Heart left ventricle (tissue), 16 donors: ENCODE data around the gene ARFGAP1. TPM values are rescaled to one million over a fixed set of nuclear protein-coding genes. Genes with fewer than 3 reads are reported as not detected.

Source experiments
- ATAC-seq, 4 donors: fragments of 200-7000 bp; cut with Tn5 transposase; one replicate each; pipeline ENCODE4 v1.9.1; 2020 to 2022; ENCODE audit warnings: moderate library complexity in 4 of 4, mild to moderate bottlenecking in 3 of 4, moderate number of reproducible peaks in 1 of 4
- DNase-seq, 5 donors: peaks; one replicate each; pipeline ENCODE4 v3.0.0-alpha.2; 2020
- H3K27ac ChIP-seq, 12 donors: fragments of 200-600 bp; sonication (generic) in 4 of 12; one replicate each; pipeline versions ENCODE4 v1.5.0 to v1.8.0; 2016 to 2022; ENCODE audit warnings: mild to moderate bottlenecking in 2 of 12
- H3K27me3 ChIP-seq, 9 donors: fragments of 200-600 bp; sonication (generic) in 2 of 9; one replicate each; pipeline versions ENCODE4 v1.5.1 to v1.8.0; 2016 to 2022; ENCODE audit warnings: mild to moderate bottlenecking in 3 of 9
- H3K36me3 ChIP-seq, 9 donors: fragments of 200-600 bp; sonication (generic) in 2 of 9; one replicate each; pipeline versions ENCODE4 v1.5.0 to v1.8.0; 2018 to 2022; ENCODE audit warnings: mild to moderate bottlenecking in 2 of 9
- H3K4me1 ChIP-seq, 12 donors: fragments of 200-600 bp; sonication (generic) in 4 of 12; one replicate each; pipeline versions ENCODE4 v1.5.0 to v1.8.0; 2016 to 2022; ENCODE audit warnings: mild to moderate bottlenecking in 3 of 12
- H3K4me3 ChIP-seq, 12 donors: fragments of 200-600 bp; sonication (generic) in 4 of 12; one replicate each; pipeline versions ENCODE4 v1.5.0 to v1.8.0; 2017 to 2022; ENCODE audit warnings: mild to moderate bottlenecking in 9 of 12, moderate library complexity in 4 of 12
- H3K9me3 ChIP-seq, 12 donors: fragments of 200-600 bp; sonication (generic) in 4 of 12; one replicate each; pipeline versions ENCODE4 v1.5.0 to v1.8.0; 2016 to 2022; ENCODE audit warnings: mild to moderate bottlenecking in 1 of 12
- CTCF ChIP-seq, 12 donors: fragments of 200-600 bp; sonication (generic) in 4 of 12; IDR thresholded peaks; one replicate each; pipeline versions ENCODE4 v1.5.0 to v1.8.0; 2018 to 2022; ENCODE audit warnings: antibody characterized with exemption in 12 of 12, mild to moderate bottlenecking in 5 of 12
- POLR2A ChIP-seq, 2 donors: fragments of 450-650 bp; IDR thresholded peaks; one replicate each; pipeline ENCODE4 v1.6.1; 2017; ENCODE audit warnings: antibody characterized with exemption in 2 of 2, mild to moderate bottlenecking in 2 of 2, moderate library complexity in 2 of 2
- WGBS, 4 donors: extraction: QIAGEN DNeasy Blood & Tissue Kit in 2 of 4; methylation state at CpG; one replicate each; pipeline versions ENCODE4 v1.1.5 to v1.1.7; 2013 to 2018; 5-methylcytosine and 5-hydroxymethylcytosine counted together
- intact Hi-C, 10 donors: fragments of 100-400 bp; cut with DNase I; formaldehyde crosslinking; loops; one replicate each; pipeline versions ENCODE4 v1.11.1 to v1.14.2; 2022
- polyA plus RNA-seq, 2 donors: library from polyadenylated mRNA; stranded (reverse); fragments of 200-250 nt; gene quantifications; one replicate each; pipeline ENCODE4 v1.2.3, GENCODE V29; 2013
- total RNA-seq, 9 donors: library from RNA; depleted of rRNA in 2 of 9; stranded (reverse); fragments of >200 nt in 2 of 9; fragmentation: NEBNext Ultra II Directional in 3 of 9; extraction: Animal tissue kit (Norgen Biotek cat#: 25700) in 3 of 9; gene quantifications; one replicate each; pipeline versions ENCODE4 v1.1.0 to v1.2.4, GENCODE V29; 2016 to 2023
- donor health status: ischemic (EF 13 %, LVEDD 7.1; RV severe dilation, severe dysfunction).
- donor health status: healthy with polysubstance abuse.
- donor health status: DM: no; HTN: yes; CAD: no.
- donor health status: DM: no; HTN: no; CAD: no.
- donor health status: ischemic (EF 25% LVEDD 6.9; RV normal size, moderate dysfunction).
- donor health status: ischemic (EF 25% LVEDD 5.7; RV mildly dilated, moderate dysfunction).
- donor health status: healthy.
- donor health status: DM: yes; HTN: yes; CAD: no.
- donor health status: ischemic (EF 35%, LVEDD 5.7; RV mildly dilated, moderate dysfunction).
- donor health status: nonischemic (EF 11% LVEDD 7.7; RV severe dilation, severe dysfunction).
- donor health status: DM: yes; HTN: yes; CAD: no.
- donor health status: PGD.
- donor health status: ischemic (EF 29% LVEDD 5.4; RV normal size, mild dysfunction).
- donor health status: nonischemic (EF 23%, LVEDD 6.1; RV moderate dilation, normal function).

Gene ARFGAP1
- total and polyA plus RNA-seq, 11 donors, result 14.3 to 51.6 (median 29.5) TPM

- H3K36me3 ChIP-seq, result peaks cover 0 to 35% (median 22%) of the 10 kb centered on the region in 9 donors
- ATAC-seq (peak in 3 of 4 donors; percentile 18 to 55 (median 46)), DNase-seq (peak in 2 of 5 donors; percentile 42 to 76)
- H3K27ac ChIP-seq, result no peak overlapping the region
- no peaks in the 10 kb centered on the region for H3K9me3 ChIP-seq
- peak in 11 of 12 donors; percentile 32 to 67 (median 59) for TF ChIP-seq CTCF (IDR thresholded peaks at IDR 0.05)
- no peak for TF ChIP-seq POLR2A (IDR thresholded peaks at IDR 0.05)
- H3K27me3 ChIP-seq, result peaks cover 8 to 23% (median 15%) of the 10 kb centered on the region in 9 donors
- intact Hi-C loops, result no loop called here
- H3K4me1 ChIP-seq, result peaks cover 0 to 7% (median 0%) of the 10 kb centered on the region in 12 donors
- H3K4me3 ChIP-seq, result no peak overlapping the region
- WGBS, 4 donors, result 29 to 55% (median 37%) methylated on average over 12 to 26 of the region's 26 CpGs
Observed at GRCh38 chr20:63290677-63291472, 18.3 kb downstream of the ARFGAP1 start.

GRCh38 chr20:63291811-63292210 lies 19.2 kb downstream of the ARFGAP1 start:
- ATAC-seq, result no peak
- Histone ChIP-seq H3K36me3 (peaks cover 0 to 28% (median 16%) of the 10 kb centered on the region in 9 donors), H3K9me3 (no peaks in the 10 kb centered on the region), H3K4me3 (no peak overlapping the region), H3K27ac (no peak overlapping the region), H3K4me1 (peaks cover 0 to 7% (median 0%) of the 10 kb centered on the region in 12 donors), H3K27me3 (peaks cover 11 to 32% (median 23%) of the 10 kb centered on the region in 9 donors)
- peak in 2 of 5 donors; percentile 26 to 31 for DNase-seq
- intact Hi-C loops, result no loop called here
- no peak for TF ChIP-seq POLR2A (IDR thresholded peaks at IDR 0.05)
- no peak for TF ChIP-seq CTCF (IDR thresholded peaks at IDR 0.05)
- WGBS, 4 donors, result 75 to 82% (median 80%) methylated on average over 8 to 10 of the region's 10 CpGs

- Histone ChIP-seq H3K27ac (no peak overlapping the region), H3K36me3 (peaks cover 0 to 23% (median 15%) of the 10 kb centered on the region in 9 donors), H3K27me3 (peaks cover 11 to 37% (median 28%) of the 10 kb centered on the region in 9 donors), H3K4me3 (no peak overlapping the region), H3K4me1 (peaks cover 0 to 7% (median 0%) of the 10 kb centered on the region in 12 donors), H3K9me3 (no peaks in the 10 kb centered on the region)
- peak in 2 of 5 donors; percentile 12 to 40 for DNase-seq
- TF ChIP-seq POLR2A (IDR thresholded peaks at IDR 0.05) (no peak), CTCF (IDR thresholded peaks at IDR 0.05) (no peak)
- no peak for ATAC-seq
- intact Hi-C loops, result no loop called here
- WGBS, 4 donors, result 78 to 90% (median 82%) methylated on average over 10 to 16 of the region's 16 CpGs
Observed at GRCh38 chr20:63292292-63292701, 19.7 kb downstream of the ARFGAP1 start.

- 26 to 45% (median 32%) methylated on average over 5 to 7 of the region's 7 CpGs for WGBS, 4 donors
- TF ChIP-seq POLR2A (IDR thresholded peaks at IDR 0.05), result no peak
- TF ChIP-seq CTCF (IDR thresholded peaks at IDR 0.05), result no peak
- H3K4me3 ChIP-seq, result no peak within 1 kb of the TSS
- H3K27me3 ChIP-seq, result peaks cover 16 to 43% (median 34%) of the 10 kb centered on the region in 9 donors
- no peaks in the 10 kb centered on the region for H3K9me3 ChIP-seq
- intact Hi-C loops, result no loop called here
- peaks cover 0 to 17% (median 8%) of the 10 kb centered on the region in 9 donors for H3K36me3 ChIP-seq
- no peak within 1 kb of the TSS for H3K27ac ChIP-seq
- peaks cover 0 to 7% (median 0%) of the 10 kb centered on the region in 12 donors for H3K4me1 ChIP-seq
- DNase-seq, result peak in 2 of 5 donors; percentile 17 to 40
- no peak for ATAC-seq
Observed at GRCh38 chr20:63292904-63293303, 20.3 kb downstream of the ARFGAP1 start, which contains the start of gene COL20A1. Gene COL20A1, plus strand, starts transcription at chr20:63293186. Its CDS starts 1,922 bp downstream, at chr20:63295108.
